Astrocyte (in vitro differentiated cells and primary cell): ENCODE measurements around the gene HOXA6. TPM values are rescaled to one million over a fixed set of nuclear protein-coding genes. Genes with fewer than 3 reads are reported as not detected.

Experiments used
- DNase-seq: peaks from one replicate; pipeline ENCODE4 v3.0.0-alpha.2; 2010; ENCODE audit warnings: low read depth
- FAIRE-seq: peaks from 2 replicates; lab custom pipeline; 2011; peaks lifted over from hg19 to GRCh38; lab: Jason Lieb, UNC
- H2AFZ ChIP-seq: 2 replicates; pipeline ENCODE4 v1.6.0; 2012; ENCODE audit warnings: low read depth, low read length, inconsistent platforms
- H3K27ac ChIP-seq: 2 replicates; pipeline ENCODE4 v1.5.1; 2011; ENCODE audit warnings: low read depth, low read length, inconsistent platforms
- H3K27me3 ChIP-seq: 2 replicates; pipeline ENCODE4 v1.6.0; 2011; ENCODE audit warnings: low read length, inconsistent platforms; ENCODE audit not compliant: insufficient read depth
- H3K36me3 ChIP-seq: 2 replicates; pipeline ENCODE4 v1.5.1; 2011; ENCODE audit warnings: low read length, inconsistent platforms; ENCODE audit not compliant: insufficient read depth
- H3K4me1 ChIP-seq: 2 replicates; pipeline ENCODE4 v1.5.1; 2011; ENCODE audit warnings: low read length, inconsistent platforms; ENCODE audit not compliant: insufficient read depth
- H3K4me2 ChIP-seq: 2 replicates; pipeline ENCODE4 v1.6.0; 2012; ENCODE audit warnings: low read length, inconsistent platforms
- H3K4me3 ChIP-seq: 2 replicates; pipeline ENCODE4 v1.5.1; 2011; ENCODE audit warnings: low read depth, mild to moderate bottlenecking, low read length, inconsistent platforms; ENCODE audit not compliant: insufficient read depth
- H3K79me2 ChIP-seq: 2 replicates; pipeline ENCODE4 v1.6.0; 2012; ENCODE audit warnings: mild to moderate bottlenecking, low read length, inconsistent platforms; ENCODE audit not compliant: insufficient read depth
- H3K9ac ChIP-seq: 2 replicates; pipeline ENCODE4 v1.6.0; 2012; ENCODE audit warnings: mild to moderate bottlenecking, low read length, inconsistent platforms
- H3K9me3 ChIP-seq: 2 replicates; pipeline ENCODE4 v1.5.1; 2012; ENCODE audit warnings: low read depth, mild to moderate bottlenecking, low read length, inconsistent platforms; ENCODE audit not compliant: insufficient read depth
- H4K20me1 ChIP-seq: 2 replicates; pipeline ENCODE4 v1.6.0; 2012; ENCODE audit warnings: low read length, inconsistent platforms; ENCODE audit not compliant: insufficient read depth
- H3K27ac Mint-ChIP-seq: one replicate; pipeline ENCODE4 v1.8.0; 2021; ENCODE audit warnings: mild to moderate bottlenecking, mixed read lengths; ENCODE audit not compliant: unreplicated experiment
- H3K27me3 Mint-ChIP-seq: one replicate; pipeline ENCODE4 v1.8.0; 2021; ENCODE audit warnings: low read depth, mixed read lengths; ENCODE audit not compliant: unreplicated experiment
- H3K36me3 Mint-ChIP-seq: one replicate; pipeline ENCODE4 v1.8.0; 2021; ENCODE audit warnings: low read depth, mixed read lengths; ENCODE audit not compliant: unreplicated experiment
- H3K4me1 Mint-ChIP-seq: one replicate; pipeline ENCODE4 v1.8.0; 2021; ENCODE audit warnings: low read depth, mixed read lengths; ENCODE audit not compliant: unreplicated experiment
- H3K4me3 Mint-ChIP-seq: one replicate; pipeline ENCODE4 v1.8.0; 2021; ENCODE audit warnings: mild to moderate bottlenecking, moderate library complexity, mixed read lengths; ENCODE audit not compliant: unreplicated experiment
- H3K9me3 Mint-ChIP-seq: one replicate; pipeline ENCODE4 v1.8.0; 2021; ENCODE audit warnings: mild to moderate bottlenecking, mixed read lengths; ENCODE audit not compliant: unreplicated experiment
- CTCF ChIP-seq: IDR thresholded peaks from 2 replicates; pipeline ENCODE4 v1.5.1; 2011; ENCODE audit warnings: low read depth, mild to moderate bottlenecking, inconsistent platforms, low read length, moderate library complexity; ENCODE audit not compliant: insufficient read depth
- EZH2 ChIP-seq: IDR thresholded peaks from 2 replicates; pipeline ENCODE4 v1.6.1; 2012; ENCODE audit warnings: mild to moderate bottlenecking, low read length, inconsistent platforms; ENCODE audit not compliant: insufficient read depth
- total RNA-seq: library from RNA; stranded (reverse); gene quantifications from 2 replicates; pipeline ENCODE4 v1.2.1, GENCODE V29; 2021

HOXA6 gene
- total RNA-seq, 1 donor from 2014 or later: not detected

DNA sequence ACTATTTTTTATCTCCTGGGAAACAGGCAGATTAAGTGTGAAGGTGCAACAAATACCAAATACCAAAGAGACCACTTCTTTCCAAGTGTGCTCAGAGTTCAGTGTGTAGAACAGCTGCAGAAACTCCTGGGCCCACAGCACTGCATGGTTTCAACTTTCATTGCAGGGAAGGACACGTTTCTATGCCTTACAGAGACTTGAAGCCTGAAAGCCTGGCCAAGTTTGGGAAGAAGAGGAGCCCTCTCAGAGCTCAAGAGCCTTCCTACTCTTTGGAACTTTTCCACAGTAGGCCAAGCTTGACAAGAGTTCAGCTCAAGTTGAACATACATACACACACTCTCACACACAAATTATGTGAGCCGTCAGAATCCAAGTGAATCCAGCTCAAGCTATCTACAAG, 19.5 kb downstream of the HOXA6 start:
- DNase-seq: peak; percentile 67
- Histone ChIP-seq H3K27ac (no peak overlapping the region), H3K4me3 (no peak overlapping the region), H3K9ac (no peak overlapping the region), H3K4me1 (peaks cover 8% of the 10 kb centered on the region), H3K36me3 (no peaks in the 10 kb centered on the region), H4K20me1 (no peaks in the 10 kb centered on the region), H3K9me3 (no peaks in the 10 kb centered on the region), H2AFZ (no peak overlapping the region), H3K4me2 (no peak overlapping the region), H3K79me2 (no peaks in the 10 kb centered on the region), H3K27me3 (peaks cover 74% of the 10 kb centered on the region)
- Mint-ChIP-seq H3K27me3 (peaks cover 88% of the 10 kb centered on the region), H3K4me3 (no peak overlapping the region), H3K9me3 (peaks cover 40% of the 10 kb centered on the region), H3K4me1 (peaks cover 2% of the 10 kb centered on the region), H3K27ac (no peak overlapping the region), H3K36me3 (no peaks in the 10 kb centered on the region)
- no peak for TF ChIP-seq CTCF
- no peak for FAIRE-seq

GRCh38 chr7:27126596-27127327, 20.8 kb downstream of the HOXA6 start:
- peaks cover 43% of the 10 kb centered on the region for H3K9me3 Mint-ChIP-seq
- H3K4me3 Mint-ChIP-seq: no peak overlapping the region
- no peak for FAIRE-seq
- no peak overlapping the region for H3K27ac Mint-ChIP-seq
- H3K4me1 Mint-ChIP-seq: peaks cover 2% of the 10 kb centered on the region
- Histone ChIP-seq H3K27ac (no peak overlapping the region), H3K79me2 (peaks cover 9% of the 10 kb centered on the region), H3K4me1 (peaks cover 11% of the 10 kb centered on the region), H3K4me2 (no peak overlapping the region), H3K4me3 (no peak overlapping the region), H4K20me1 (no peaks in the 10 kb centered on the region), H3K27me3 (peaks cover 75% of the 10 kb centered on the region), H2AFZ (no peak overlapping the region), H3K9me3 (no peaks in the 10 kb centered on the region), H3K36me3 (no peaks in the 10 kb centered on the region), H3K9ac (no peak overlapping the region)
- TF ChIP-seq EZH2: no peak
- no peak for TF ChIP-seq CTCF
- peaks cover 91% of the 10 kb centered on the region for H3K27me3 Mint-ChIP-seq
- DNase-seq: peak; percentile 62
- peaks cover 2% of the 10 kb centered on the region for H3K36me3 Mint-ChIP-seq

- peaks cover 11% of the 10 kb centered on the region for H3K4me1 ChIP-seq
- no peak overlapping the region for H2AFZ ChIP-seq
- Mint-ChIP-seq H3K9me3 (peaks cover 39% of the 10 kb centered on the region), H3K4me3 (no peak overlapping the region), H3K27me3 (peaks cover 90% of the 10 kb centered on the region), H3K4me1 (peaks cover 2% of the 10 kb centered on the region), H3K36me3 (peaks cover 2% of the 10 kb centered on the region), H3K27ac (no peak overlapping the region)
- H3K27me3 ChIP-seq: peaks cover 74% of the 10 kb centered on the region
- DNase-seq: peak; percentile 12
- H3K36me3 ChIP-seq: no peaks in the 10 kb centered on the region
- no peaks in the 10 kb centered on the region for H4K20me1 ChIP-seq
- no peak overlapping the region for H3K9ac ChIP-seq
- no peak overlapping the region for H3K4me2 ChIP-seq
- FAIRE-seq: no peak
- TF ChIP-seq EZH2: no peak
- TF ChIP-seq CTCF: no peak
- H3K4me3 ChIP-seq: no peak overlapping the region
- H3K27ac ChIP-seq: no peak overlapping the region
- H3K79me2 ChIP-seq: peaks cover 14% of the 10 kb centered on the region
- H3K9me3 ChIP-seq: no peaks in the 10 kb centered on the region
Measured at GRCh38 chr7:27125986-27126394, 21.6 kb downstream of the HOXA6 start.
